ENCODE data around the gene C6orf62.
"Not testable (repeated sequence)": the region's sequence is repeated elsewhere in the genome, so short reads cannot be mapped to it uniquely, and the experiment has no call there.

C6orf62 gene

DNA sequence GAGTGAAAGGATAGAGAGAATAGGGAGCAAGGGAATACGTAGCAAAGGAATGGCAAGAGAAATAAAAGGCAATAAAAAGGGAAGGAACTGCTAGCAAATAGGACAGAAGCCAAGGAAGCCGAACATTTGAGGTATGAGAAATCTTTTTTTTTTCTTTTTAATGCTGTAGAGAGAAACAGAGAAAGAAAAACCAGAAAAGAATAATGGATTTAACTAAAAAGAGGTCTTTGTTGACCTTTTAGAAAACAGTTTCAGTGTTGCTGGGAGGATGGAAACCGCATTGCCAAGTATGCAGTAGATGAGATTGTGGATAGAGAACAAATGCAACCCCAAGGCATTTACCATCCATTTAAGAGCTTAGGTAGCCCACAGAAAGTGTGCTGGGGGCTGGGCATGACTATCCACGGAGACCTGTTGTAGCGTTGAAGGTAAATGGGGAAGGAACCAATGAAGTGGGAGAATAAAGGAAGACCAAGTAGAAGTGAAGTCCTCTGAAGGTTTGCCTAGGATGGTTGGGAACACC lies 23.3 kb upstream of the C6orf62 start:
- no peak for DNase-seq

DNA sequence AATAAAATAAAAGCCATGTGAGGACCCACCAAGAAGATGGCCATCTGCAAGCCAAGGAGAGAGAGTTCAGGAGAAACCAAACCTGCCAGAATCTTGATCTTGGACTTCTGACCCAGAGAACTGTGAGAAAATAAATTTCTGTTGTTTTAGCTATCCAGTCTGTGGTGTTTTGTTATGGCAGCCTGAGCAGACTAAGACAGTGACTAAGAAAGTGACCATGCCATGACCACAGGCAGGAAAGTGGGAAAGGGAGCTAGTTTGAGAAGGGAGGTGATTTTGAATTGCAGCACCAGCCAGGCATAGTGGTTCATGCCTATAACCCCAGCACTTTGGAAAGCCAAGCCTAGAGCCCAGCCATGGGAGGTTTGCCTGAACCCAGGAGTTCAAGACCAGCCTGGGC lies 21.9 kb upstream of the C6orf62 start:
- DNase-seq = no peak

DNA sequence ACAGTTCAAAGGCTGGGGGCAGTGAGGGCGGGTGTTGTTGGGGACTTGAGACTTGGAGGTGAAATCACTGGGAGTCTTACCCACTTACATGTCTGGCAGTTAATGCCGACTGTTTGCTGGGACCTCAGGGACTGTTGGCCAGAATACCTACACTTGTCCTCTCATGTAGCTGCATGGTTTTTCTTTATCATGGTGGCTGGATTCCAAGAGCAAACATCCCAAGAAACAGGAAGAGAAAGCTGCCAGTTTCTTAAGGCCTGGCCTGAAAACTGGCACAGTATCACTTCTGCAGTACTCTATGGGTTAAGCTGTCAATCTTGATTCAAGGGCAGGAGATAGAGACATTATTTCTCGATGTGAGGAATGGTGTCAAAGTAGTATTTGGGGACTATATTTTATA lies 19.8 kb upstream of the C6orf62 start:
- DNase-seq = no peak

DNA sequence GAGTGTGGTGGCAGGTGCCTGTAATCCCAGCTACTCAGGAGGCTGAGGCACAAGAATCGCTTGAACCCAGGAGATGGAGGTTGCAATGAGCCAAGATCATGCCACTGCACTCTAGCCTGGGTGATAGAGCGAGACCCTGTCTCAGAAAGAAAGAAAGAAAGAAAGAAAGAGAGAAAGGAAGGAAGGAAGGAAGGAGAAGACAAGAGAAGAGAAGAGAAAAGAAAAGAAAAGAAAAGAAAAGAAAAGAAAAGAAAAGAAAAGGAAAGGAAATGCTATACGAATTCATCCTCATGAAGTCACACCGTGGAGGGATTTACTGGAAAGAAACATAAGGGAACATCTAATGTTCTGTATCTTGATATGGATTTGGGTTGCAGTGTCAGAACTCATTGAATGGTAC lies 15.8 kb upstream of the C6orf62 start:
- not testable (repeated sequence) for DNase-seq

DNA sequence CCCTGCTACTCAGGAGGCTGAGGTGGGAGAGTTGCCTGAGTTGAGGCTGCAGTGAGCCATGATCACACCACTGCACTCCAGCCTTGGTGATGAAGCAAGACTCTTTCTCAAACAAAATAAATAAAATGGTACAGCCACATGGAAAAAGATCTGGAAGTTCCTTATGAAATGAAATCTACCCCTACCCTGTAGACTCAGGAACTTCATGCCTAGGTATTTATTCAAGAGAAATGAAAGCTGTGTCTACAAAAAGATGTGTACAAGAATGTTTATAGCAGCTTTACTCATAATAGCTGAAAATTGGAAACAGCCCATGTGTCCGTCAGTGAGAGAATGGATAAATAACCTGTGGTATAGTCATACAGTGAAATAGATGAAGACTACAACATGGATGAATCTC lies 15.2 kb upstream of the C6orf62 start:
- no peak for DNase-seq

DNA sequence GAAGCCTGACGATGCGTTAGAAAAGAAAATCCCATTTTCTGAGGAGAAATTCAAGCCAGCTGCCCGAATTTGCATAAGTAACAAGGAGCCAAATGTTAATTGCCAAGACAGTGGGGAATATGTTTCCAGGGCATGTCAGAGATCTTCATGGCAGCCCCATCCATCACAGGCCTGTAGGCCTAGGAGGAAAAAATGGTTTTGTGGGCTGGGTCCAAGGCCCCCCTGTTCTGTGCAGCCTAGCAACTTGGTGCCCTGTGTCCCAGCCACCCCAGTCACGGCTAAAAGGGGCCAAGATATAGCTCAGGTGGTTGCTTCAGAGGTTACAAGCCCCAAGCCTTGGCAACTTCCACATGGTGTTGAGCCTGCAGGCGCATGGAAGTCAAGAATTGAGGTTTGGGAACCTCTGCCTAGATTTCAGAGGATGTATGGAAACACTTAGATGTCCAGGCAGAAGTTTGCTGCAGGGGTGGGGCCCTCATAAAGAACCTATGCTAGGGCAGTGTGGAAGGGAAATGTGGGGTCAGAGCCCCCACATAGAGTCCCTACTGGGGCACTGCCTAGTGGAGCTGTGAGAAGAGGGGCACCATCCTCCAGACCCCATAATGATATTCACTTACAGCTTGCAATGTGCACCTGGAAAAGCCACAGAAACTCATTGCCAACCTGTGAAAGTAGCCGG lies 12.6 kb upstream of the C6orf62 start:
- DNase-seq = not testable (repeated sequence)

DNA sequence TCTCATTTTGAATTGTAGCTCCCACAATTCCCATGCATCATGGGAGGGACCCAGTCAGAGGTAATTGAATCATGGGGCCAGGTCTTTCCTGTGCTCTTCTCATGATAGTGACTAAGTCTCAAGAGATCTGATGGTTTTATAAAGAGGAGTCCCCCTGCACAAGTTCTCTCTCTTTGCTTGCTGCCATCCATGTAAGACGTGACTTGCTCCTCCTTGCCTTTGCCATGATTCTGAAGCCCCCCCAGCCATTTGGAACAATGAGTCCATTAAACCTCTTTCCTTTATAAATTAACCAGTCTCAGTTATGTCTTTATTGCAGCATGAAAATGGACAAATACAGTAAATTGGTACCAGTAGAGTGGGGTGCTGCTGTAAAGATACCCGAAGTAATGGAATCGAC lies 11.7 kb upstream of the C6orf62 start:
- not testable (repeated sequence) for DNase-seq

DNA sequence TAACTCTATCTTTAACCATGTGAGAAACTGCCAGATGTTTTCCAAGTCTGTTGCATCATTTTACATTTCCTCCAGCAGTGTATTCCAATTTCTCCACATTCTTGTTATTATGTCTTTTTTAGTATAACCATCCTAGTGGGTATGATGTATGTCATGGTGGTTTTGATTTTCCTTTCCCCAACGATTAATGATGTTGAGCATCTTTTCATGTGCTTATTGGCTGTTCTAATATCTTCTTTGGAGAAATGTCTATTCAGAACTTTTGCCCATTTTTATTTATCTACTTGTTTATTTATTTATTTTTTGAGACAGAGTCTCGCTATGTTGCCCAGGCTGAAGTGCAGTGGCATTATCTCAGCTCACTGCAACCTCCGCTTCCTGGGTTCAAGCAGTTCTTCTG lies 4.3 kb upstream of the C6orf62 start:
- DNase-seq = no peak

DNA sequence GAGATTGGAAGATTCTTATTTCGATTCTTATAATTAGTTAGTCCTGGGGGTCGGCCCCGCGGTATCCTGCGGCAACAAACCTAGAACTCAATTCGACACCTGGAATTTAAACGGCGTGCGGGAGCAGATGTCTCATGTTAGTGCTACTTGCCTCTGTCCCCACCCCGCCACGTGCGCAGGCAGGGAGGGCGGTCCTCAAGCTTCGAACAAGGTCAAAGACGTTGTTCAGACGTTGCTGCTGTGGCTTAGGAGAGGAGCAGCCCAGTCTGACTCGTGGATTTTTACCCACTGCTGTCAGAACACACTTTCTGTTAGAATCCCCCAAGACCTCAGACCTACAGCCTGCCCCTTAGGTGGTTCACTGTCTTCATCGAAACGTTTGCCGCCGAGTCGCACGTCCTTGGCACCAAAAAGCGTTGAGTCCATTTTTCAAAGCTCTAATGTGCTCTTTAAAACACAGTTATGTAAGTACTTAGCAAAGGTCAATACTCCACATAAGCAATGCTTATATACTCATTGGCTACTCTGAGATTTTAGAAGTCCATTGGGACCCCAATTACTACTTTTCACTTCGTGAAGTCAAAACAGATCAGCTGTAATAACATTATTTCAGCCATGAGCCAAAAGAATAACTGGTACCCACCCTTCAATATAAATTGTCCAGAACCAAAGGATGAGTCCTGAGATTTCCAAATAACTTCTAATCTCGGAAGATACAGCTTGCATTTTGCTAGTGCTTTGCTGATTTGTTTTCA lies 2.7 kb upstream of the C6orf62 start:
- peak; percentile 84 for DNase-seq

DNA sequence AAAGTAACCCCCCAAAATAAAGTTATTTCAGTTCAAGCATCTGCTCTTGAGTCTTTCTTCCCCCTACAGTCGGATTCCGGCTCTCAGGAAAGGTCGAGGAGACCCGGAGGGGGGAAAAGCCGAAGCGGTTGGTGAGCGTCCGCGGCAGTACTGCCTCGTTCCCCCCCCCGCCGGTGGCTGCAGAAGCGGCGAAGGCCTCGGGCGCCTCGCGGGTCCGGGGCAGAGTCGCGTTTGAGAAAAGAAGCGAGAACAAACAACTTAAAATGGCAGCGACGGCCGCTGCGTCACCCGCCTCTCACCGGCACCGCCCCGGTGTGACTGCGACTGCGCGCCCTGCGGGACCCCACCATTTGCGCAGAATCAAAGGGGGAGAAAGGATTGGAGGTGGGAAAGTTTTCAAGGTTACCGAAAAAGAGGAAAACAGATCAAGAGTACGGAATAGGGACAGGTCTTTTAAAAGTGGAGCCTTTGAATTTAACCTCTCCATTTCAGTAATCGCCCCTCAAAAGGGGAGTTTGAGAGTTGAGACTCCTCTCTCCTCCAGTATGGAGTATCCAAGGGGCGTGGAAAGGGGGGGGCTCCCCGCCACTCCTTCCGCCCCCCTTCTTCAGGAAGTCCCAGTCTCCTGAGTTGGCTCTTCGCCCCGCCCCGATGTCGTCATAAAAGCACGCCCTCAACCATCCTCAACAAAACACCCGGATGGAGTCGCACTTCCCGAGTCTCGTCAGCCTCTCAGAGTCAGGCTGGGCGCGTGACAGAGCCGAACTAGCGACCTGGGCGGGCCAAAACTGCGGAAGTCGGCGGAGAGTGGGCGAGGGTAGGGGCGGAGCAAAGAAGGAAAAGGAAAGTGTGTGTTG lies 1.9 kb upstream of the C6orf62 start:
- DNase-seq = peak; percentile 100

DNA sequence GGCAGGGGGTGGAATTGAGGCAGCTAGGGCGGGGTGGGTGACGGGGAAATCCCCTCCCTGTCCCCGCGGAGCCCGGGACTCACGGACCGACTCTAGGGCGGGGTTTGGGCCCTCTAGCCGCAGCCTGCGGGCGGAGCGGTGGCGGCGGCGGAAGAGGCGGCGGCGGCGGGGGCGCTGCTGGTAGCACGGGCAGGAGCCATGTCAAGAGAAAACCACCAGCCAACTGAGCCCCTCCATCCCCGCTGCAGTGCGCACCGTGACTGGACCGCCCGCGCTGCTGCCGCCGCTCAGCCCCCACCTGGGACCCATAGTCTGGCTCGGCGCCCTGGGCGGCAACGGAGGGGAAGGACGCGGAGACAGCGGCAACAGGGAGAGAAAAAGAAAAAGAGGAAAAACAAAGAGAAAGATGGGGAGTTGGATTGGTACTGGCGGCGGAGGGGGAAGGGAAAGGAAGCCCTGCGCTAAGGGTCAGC lies 1.2 kb upstream of the C6orf62 start:
- peak; percentile 83 for DNase-seq

DNA sequence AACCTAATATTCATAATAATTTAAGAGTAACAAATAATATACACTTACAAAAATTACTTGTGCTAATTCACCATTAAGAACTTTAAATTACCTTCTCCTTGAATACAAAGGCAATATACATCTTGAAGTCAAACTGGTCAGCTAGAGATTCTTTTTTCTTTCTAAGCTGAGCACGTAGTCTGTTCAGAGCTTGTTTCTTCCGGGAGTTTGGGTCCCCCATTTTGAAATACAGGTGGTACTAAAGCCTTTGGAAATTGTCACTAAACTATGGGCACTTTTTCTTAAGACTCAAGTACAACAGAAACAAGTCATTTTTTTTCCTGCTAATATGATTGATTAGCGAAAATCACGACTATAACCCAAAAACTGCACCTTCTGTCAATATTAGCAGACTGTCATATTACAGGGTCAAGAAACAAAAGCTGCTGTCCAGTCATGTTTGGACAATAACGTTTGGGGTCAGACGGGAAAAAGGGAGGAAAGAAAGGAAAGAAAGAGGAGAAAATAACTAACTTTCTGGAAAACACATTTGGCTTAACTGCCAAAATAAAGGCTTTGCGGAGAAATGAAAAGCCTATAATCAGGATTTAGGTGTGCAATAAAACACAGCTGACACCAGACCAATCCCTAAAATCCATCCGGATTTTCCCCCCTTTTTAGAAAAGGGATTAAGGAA lies 367 bp downstream of the C6orf62 start:
- no peak for DNase-seq

DNA sequence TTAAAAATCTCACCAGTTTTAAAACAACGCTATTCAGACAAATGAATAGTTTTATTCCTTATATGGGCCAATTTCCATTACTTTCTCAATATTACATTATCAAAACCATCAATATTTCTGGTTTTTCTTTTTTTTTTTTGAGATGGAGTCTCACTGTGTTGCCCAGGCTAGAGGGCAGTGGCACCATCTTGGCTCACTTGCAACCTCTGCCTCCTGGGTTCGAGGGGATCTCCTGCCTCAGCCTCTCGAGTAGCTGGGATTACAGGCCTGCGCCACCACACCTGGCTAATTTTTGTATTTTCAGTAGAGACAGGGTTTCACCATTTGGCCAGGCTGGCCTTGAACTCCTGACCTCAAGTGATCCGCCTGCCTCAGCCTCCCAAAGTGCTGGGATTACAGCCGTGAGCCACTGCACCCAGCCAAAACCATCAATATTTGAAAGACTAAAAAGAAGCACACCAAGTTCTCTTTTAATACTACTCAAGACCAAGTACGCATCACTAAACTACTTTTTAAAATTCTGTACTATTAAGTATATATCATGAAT lies 2.3 kb downstream of the C6orf62 start:
- DNase-seq = not testable (repeated sequence)

DNA sequence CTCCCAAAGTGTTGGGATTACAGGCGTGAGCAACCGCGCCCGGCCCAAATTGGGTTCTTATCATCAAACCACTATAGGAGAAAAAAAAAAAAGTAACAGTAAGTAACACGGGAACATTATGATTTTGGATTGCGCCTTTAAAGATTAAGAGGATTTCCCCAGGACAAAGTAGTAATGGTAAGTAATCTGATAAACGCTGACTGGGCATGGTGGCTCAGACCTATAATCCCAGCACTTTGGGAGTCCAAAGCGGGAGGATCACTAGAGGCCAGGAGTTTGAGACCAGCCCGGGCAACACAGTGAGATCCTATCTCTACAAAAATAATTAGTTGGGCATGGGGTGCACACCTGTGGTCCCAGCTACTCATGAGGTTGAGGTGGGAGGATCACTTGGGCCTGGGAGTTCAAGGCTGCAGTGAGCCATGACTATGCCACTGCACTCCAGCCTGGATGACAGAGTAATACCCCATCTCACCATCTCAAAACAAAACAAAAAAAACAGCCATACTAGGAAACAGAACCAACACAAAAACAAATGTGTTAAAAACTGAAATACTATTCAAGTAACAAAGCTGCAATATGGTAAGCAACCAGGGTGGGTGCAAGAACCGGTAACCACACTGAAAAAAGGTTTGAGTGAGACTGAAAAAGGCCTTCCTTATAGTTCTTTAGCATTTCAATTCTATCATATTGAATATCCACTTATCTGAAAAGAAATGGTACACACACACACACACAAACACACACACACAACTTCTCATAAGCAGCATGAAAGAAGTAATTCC lies 8.2 kb downstream of the C6orf62 start:
- no peak for DNase-seq

DNA sequence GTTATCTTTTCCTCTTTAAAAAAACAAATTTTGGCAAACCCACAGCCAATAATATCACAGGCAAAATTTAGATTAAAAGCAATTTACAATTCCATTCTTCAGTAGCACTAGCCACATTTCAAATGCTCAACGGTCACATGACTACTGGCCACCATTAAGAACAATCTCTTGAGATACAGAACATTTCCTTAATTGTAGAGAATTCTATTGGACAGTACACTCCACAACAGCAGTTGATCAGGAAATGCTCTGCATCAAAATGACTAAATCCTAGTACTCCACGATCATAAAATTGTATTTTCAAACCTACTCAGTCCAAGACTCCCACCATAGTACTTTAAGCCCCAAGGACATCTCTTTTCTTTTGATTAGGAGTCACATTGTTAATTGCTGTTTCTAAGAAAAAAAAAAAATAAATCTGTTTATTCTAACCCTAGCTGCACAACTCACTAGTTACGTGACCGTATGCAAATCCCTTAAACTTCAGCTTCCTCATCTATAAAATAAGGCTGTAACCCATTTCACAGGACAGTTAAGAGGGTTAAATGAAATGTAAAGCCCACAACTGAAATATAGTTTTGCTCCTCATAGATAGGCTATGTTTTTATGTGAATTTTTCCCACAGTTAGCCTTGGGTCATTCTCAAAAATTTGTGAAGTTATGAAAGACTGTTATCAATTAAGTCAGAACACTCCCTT lies 9.8 kb downstream of the C6orf62 start:
- DNase-seq = no peak

DNA sequence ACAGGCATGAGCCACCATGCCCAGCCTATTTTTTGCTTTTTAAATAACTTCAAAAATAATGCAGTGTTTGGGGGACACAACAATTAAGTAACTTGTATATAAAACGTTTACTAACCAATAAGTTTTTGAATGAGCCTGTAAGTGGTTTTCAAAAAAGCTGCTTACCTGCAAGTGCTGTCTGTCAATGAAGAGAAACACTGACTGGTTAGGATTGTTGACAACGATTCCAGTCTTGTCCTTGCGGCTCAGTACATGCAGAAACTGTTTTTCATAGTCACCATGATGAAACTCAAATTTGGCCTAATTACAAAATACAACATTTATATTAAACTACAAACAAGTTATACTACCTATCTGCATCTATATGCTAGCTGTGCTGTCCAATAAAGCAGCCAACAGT lies 10.3 kb downstream of the C6orf62 start:
- DNase-seq = no peak

DNA sequence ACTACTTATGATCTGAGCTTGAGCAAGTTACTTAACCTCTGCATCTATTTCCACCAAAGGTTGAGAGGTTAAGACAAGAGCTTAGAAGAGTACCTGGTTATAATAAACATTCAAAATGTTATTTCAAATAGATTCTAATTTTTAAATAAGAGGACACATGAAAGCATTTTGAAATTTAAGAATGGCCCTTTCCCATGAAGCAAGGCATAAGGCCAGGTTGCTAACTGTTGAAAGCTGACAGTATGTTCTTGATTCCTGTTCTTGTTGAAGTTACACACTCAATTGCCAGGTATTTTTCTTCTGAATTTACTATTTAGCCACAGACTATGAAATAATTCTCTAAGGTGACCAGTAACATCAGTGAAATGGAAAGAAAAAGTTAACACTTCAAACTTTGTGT lies 14.5 kb downstream of the C6orf62 start:
- no peak for DNase-seq

DNA sequence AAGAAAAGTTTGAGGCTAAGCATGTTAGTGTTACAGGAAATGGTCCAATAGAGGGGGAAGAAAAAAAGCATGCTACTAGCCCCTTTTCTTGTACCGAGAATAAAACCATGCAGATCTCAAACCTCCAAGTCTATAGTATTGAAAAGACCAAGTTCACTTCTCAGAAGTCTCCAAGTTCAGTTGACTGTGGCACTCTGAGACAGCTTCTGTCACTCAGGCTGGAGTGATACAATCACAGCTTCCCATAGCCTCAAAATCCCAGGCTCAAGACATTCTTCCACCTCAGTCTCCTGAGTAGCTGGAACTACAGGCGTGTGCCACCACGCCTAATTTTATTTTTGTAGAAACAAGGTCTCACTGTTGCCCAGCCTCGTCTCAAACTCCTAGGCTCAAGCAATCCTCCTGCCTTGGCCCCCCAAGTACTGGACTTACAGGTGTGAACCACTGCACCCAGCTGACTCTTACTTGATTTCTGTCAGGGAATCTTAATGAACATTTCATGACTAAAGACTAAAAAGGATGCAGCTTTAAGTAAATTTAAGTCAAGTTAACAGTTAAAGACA lies 16.2 kb downstream of the C6orf62 start:
- DNase-seq = no peak

DNA sequence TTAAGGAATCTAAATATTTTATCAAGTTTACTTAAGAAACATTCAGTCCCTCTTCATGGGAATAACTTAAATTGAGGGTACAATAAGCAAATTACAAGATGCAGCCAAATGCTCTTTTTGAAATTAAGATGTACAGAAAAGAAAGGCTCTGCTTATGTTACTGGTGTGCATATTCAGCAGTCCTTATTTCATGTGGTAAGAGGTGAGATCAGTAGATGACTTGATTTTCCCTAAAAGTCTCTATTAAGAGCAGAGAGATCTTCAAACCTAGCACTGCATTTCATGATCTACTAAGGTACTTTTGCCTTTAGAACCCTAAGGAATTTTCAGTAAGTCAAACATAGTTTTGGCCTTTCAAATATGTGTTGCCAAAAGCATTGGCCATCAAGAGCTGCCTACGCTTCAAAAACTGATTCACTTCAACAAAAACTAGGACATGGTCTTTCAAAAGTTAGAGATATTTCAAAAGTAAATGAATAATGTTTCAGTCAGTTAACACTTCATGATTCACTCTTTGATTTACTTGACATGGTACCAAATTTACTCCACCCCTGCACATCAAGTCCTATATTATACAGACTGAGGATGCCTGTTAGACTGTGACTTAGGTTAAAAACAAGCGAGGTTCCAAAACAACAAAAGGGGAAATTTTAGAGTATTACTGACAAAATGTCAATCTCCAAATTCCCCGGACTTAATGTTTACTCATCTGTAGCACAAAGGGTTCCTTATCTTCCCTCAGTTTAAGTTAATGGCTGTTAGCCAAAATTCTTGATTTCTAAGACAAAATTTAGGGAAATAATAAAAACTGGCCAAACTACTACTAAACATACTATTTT lies 19.2 kb downstream of the C6orf62 start:
- no peak for DNase-seq

DNA sequence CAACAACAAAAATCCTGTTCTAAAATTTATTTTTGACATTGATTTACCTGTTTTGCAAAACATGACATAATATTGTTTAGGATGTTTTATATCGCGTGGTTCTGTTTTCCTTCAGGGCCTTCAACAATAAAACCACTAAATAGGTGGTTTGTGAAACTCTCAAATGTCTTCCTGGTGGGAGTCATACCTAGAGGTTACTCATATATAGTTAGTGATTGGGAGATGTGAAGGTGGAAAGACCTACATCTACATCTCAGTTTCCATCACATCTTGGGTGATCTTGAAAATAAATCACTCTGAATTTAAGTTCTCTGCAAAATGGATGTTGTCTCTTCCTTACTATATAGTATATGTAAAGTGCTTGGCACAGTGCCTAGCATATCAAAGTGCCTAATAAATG lies 22.9 kb downstream of the C6orf62 start:
- no peak for DNase-seq
